Measurements from ENCODE around the gene LRP10.
"Not testable (repeated sequence)": the region's sequence is repeated elsewhere in the genome, so short reads cannot be mapped to it uniquely, and the experiment has no call there.

The LRP10 gene, protein sequence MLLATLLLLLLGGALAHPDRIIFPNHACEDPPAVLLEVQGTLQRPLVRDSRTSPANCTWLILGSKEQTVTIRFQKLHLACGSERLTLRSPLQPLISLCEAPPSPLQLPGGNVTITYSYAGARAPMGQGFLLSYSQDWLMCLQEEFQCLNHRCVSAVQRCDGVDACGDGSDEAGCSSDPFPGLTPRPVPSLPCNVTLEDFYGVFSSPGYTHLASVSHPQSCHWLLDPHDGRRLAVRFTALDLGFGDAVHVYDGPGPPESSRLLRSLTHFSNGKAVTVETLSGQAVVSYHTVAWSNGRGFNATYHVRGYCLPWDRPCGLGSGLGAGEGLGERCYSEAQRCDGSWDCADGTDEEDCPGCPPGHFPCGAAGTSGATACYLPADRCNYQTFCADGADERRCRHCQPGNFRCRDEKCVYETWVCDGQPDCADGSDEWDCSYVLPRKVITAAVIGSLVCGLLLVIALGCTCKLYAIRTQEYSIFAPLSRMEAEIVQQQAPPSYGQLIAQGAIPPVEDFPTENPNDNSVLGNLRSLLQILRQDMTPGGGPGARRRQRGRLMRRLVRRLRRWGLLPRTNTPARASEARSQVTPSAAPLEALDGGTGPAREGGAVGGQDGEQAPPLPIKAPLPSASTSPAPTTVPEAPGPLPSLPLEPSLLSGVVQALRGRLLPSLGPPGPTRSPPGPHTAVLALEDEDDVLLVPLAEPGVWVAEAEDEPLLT

DNA sequence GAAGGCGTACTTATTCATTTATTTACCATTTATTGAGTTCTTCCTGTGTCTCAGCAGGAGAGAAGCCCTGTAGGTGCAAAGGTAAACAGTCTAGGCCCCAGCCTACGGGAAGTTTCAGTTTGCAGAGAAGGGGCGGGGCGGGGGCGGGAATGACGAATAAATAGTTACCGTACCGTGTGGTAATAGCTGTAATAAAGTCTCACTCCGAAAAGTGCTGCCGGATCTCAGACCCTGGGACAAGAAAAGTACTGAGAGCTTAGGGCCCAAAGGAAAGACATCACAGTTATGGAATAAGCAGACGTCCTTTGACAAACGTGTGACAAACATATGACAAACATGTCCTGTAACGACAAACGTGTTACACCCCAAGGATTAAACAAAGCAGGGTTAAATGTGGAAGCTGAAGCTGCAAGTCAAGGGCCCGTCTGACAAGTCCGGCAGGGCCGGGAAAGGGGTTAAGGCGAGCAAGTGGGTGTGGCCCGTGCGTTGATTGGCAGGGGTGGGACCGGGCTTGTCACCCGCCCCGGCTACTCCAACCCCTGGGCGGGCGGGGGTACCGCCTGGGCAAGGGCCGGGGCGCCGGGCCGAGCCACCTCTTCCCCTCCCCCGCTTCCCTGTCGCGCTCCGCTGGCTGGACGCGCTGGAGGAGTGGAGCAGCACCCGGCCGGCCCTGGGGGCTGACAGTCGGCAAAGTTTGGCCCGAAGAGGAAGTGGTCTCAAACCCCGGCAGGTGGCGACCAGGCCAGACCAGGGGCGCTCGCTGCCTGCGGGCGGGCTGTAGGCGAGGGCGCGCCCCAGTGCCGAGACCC is at the start of gene LRP10:
Gene LRP10, plus strand, starts transcription at position 517 of the 809 bp plus-strand sequence. CDS start 564 bp downstream, outside the sequence.
- DNase-seq (ENCODE audit: low spot score) = peak; percentile 91

DNA sequence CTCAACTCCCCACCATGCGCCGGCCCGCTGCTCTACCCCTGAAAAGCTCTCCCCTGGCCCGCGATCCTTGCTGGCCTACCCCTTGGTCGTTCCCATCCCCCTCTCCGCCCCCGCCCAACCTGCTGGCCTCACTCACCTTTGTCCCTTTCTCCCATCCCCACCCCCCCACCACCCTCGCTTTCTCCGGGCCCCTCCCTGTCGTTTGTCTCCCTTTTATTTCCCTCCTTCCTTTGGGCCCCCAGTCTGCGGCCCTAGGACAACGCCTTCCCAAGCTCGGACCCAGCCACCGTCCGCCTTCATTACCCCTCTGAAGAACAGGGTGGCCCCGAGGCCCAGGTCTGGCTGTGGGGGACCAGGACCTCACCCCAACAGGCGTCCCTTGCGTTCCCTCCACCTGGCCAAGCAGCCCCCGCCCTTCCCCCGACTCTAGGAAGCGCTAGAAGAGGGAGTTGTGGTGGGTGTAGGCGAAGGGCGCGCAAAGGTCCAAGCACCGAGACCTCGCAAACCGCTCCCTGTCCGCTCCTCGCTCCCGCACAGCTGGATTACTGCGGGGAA is 49.4 kb upstream of the LRP10 start:
- DNase-seq (ENCODE audit: low spot score) = no peak

DNA sequence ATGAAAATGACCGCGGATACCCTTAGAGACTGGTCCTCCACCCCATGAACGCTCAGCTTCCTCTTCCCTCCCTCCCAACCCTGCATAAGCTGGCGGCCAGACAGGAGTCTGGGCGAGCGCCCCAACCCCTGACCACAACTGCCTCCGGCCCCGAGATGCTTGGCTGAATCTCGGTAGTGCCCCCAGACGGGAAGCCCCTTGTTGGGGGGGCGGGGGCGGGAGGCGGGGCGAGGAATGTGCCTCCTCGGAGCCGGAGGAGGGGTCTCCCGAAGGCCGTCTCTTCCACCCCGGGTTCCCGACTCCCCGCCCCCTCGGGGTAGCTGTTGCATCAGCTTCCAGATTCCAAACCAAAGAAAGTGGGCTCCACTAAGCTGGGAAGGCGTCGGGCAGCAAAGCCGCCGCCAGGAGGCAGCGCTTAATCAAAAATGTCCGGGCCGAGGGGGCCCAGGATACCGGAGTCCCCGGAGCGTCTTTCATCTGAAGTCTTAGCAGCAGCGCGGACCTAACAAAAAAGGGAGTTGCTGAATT is 48.9 kb upstream of the LRP10 start:
- peak; percentile 73 for DNase-seq (ENCODE audit: low spot score)

DNA sequence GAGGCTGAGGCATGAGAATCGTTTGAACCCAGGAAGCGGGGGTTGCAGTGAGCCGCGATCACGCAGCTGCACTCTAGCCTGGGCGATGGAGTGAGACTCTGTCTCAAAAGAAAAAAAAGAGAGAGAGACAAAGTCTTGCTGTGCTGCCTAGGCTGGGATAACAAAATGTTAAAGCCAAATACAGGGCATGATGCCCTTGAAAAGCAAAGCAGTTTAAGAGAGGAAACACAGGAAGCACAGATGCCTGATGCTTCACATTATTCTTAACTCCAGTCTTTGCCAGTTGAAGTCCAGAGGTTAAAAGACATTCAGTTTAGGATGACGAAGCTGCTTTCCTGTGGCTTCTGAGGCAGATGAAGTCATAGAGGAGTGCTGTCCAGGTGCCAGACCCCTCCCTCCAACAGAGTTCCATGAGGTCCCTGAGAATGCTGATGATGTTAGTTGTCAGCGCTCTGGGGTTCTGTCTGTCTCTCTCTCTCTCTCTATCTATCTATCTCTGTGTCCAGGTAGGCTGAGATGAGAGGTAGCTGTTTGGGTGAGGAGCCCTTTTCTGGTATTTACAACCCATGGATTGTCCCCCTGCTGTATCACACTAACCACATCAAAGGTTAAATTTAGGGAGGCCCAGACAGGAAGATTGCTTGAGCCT is 46.7 kb upstream of the LRP10 start:
- no peak for DNase-seq (ENCODE audit: low spot score)

- DNase-seq (ENCODE audit: low spot score) = not testable (repeated sequence)
These were observed 42.4 kb upstream of the LRP10 start for GRCh38 chr14:22829076-22829660.

GRCh38 chr14:22829661-22830442 is 41.7 kb upstream of the LRP10 start, which contains the start of gene MRPL52:
TSS of gene MRPL52 (plus strand) at chr14:22829887. CDS start at chr14:22829913, 26 bp downstream.
- DNase-seq (ENCODE audit: low spot score) = peak; percentile 90

DNA sequence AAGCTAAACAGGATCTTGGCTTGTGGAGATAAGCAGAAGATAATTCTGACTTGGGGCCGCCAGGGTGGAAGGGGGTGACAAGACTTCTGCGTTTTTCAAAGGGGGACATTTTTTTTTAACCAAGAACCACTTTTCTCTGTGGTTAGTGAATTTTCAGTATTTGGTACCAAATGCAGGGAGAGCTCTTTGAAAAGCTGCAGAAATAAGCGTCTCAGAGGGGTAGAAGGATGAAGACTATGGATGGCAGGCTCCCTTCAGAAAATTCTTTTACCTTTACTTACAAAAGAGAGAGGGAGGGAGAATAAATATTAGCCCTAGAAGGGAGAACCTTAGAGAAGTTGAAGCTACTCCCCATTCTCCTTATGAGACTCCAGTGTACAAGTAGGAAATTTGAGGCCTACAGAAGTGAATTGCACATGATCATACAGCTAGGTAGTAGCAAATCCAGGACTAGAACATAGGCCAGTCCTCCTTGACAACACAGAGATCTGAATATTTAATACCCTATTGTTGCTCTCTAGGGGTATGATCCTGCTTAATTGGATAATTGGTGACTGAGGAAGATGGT is 41.0 kb upstream of the LRP10 start:
- no peak for DNase-seq (ENCODE audit: low spot score)

DNA sequence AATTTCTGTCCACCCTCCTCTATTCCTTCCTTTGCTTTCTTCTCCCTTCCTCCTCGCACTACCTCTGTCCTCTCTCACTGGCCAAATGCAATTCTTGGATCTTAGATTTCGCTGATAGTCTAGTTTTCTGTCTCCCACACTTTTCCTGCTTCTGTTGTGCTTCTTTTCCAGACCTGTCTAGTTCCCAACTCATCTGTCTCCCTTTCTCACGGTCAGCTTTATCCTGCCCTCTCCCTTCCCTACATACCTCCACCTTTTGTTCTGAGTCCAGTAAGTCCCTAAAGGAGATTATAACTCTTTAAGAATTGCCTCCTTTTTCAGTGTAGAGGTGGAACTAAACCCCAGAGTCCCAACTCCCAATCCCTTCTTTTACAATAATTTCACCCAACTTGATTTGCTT is 36.0 kb upstream of the LRP10 start:
- DNase-seq (ENCODE audit: low spot score) = no peak

GRCh38 chr14:22836301-22837113 is 35.0 kb upstream of the LRP10 start, which contains the start of gene MMP14:
TSS of gene MMP14 (plus strand) at chr14:22836585. CDS start at chr14:22836818, 233 bp downstream.
- peak; percentile 90 for DNase-seq (ENCODE audit: low spot score)

- DNase-seq (ENCODE audit: low spot score) = peak; percentile 73
These were observed 34.3 kb upstream of the LRP10 start for GRCh38 chr14:22837114-22837749.

DNA sequence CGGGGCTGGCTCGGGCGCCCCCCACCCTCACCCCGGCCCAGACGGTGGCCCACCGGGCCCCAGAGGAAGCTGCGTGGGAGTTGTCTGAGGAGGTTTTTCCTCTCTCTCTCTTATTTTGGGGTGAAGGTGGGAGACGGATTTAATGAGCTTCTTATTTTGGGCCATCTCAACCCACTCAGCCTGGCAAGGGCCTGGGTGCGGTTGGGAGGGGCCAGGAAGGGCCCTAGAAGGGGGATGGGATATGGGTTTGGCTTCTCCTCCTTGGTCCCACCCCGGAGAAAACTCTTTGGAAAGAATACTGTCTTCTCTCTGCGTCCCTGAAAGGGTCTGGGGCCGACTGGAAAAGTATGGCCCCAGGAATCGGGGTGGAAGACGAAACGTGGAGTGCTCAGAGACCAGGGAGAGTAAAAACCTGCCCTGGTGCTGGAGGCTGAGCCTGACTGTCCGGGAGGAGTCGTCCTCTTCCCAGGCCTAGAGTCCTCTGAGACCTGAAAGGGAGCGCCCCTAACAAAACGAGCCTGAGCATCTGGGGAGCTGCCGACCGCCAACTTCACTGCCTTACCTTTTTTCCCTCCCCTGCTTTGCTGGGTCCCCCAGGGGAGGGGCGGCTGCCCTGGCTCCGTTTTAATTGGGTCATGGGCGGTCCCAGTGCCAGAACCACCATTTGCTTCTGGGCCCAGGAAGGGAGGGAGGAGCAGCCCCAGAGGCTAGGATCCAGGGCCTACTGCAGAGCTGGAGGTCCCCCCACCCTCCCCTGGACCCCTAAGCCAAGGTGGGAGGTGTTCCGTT is 33.6 kb upstream of the LRP10 start:
- peak; percentile 30 for DNase-seq (ENCODE audit: low spot score)

- DNase-seq (ENCODE audit: low spot score) = peak; percentile 14
These were observed 32.9 kb upstream of the LRP10 start for GRCh38 chr14:22838631-22839041.

GRCh38 chr14:22839159-22839779 is 32.3 kb upstream of the LRP10 start:
- DNase-seq (ENCODE audit: low spot score) = peak; percentile 10

DNA sequence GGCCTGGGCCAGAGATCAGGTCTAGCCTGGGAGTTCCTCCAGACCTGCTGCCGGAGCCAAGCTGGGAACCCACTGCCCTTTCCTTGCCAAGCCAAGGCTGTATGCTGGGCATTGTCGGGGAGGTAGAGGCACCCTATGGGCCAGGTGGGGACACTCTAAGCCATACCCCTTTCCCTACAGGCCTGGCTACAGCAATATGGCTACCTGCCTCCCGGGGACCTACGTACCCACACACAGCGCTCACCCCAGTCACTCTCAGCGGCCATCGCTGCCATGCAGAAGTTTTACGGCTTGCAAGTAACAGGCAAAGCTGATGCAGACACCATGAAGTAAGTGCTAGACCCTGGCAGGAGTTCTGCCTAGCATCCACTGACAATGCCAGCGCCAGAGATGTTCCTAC is 30.2 kb upstream of the LRP10 start:
- no peak for DNase-seq (ENCODE audit: low spot score)

- no peak for DNase-seq (ENCODE audit: low spot score)
These were observed 29.8 kb upstream of the LRP10 start for GRCh38 chr14:22841769-22842168.

DNA sequence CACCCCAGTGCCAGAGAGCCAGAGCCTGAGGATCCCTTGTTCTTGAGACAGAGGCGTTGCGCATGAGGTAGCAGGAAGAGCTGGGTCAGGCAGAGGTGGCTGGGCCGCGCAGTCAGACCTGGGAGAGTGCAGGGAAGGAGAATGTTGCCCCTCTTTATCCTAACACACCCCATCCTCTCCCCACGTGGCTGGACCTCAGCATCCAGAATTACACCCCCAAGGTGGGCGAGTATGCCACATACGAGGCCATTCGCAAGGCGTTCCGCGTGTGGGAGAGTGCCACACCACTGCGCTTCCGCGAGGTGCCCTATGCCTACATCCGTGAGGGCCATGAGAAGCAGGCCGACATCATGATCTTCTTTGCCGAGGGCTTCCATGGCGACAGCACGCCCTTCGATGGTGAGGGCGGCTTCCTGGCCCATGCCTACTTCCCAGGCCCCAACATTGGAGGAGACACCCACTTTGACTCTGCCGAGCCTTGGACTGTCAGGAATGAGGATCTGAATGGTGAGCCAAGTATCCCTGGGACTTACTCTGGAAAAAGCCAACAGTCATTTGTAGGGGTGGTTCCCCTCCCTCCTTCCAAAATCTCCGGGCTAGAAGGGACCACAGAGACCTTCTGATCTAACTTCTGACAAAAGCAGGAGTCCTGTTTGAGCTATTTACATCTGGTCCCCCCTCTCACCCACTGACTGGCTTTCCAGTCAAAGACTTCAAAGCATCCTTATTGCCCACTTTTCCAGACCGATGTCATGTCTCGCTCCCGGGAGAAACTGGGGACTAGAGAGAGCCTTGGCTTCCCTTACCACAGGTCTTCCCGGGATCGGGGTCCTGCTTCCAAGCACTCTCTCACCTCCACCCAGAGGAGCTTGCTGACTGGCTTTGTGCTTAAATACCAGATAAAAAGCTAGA is 29.1 kb upstream of the LRP10 start:
- DNase-seq (ENCODE audit: low spot score) = no peak

Data from HuH-7 (cell line).